IPS DF 6.9 (cell line): ENCODE measurements around the gene ADRA1B.

ENCODE experiments used
- DNase-seq: peaks from one replicate; pipeline ENCODE4 v3.0.0-alpha.2; 2013; ENCODE audit warnings: low read depth, low spot score
- H3K27ac ChIP-seq: one replicate; pipeline ENCODE4 v1.5.1; 2013; ENCODE audit warnings: low read length, control low read depth
- H3K27me3 ChIP-seq: 2 replicates; pipeline ENCODE4 v1.6.1; 2013; ENCODE audit warnings: mild to moderate bottlenecking, low read length; ENCODE audit not compliant: control insufficient read depth, insufficient read depth
- H3K36me3 ChIP-seq: 2 replicates; pipeline ENCODE4 v1.6.1; 2013; ENCODE audit warnings: low read length; ENCODE audit not compliant: control insufficient read depth, insufficient read depth
- H3K4me1 ChIP-seq: 2 replicates; pipeline ENCODE4 v1.6.1; 2013; ENCODE audit warnings: low read length; ENCODE audit not compliant: control insufficient read depth, insufficient read depth
- H3K4me3 ChIP-seq: 2 replicates; pipeline ENCODE4 v1.5.1; 2013; ENCODE audit warnings: mild to moderate bottlenecking, low read length
- H3K9me3 ChIP-seq: 2 replicates; pipeline ENCODE4 v1.6.1; 2013; ENCODE audit warnings: low read length, inconsistent platforms; ENCODE audit not compliant: control insufficient read depth, insufficient read depth
- WGBS: extraction: QIAGEN DNeasy Blood & Tissue Kit; methylation state at CpG from one replicate; pipeline ENCODE4 v1.1.7; 2013; ENCODE audit warnings: mixed read lengths, missing lambda C conversion rate; ENCODE audit not compliant: insufficient read length, insufficient coverage; 5-methylcytosine and 5-hydroxymethylcytosine counted together

ADRA1B gene

GRCh38 chr5:159886296-159886695, 30.0 kb upstream of the ADRA1B start:
- H3K27ac ChIP-seq = no peak overlapping the region
- no peaks in the 10 kb centered on the region for H3K4me1 ChIP-seq
- H3K4me3 ChIP-seq = no peak overlapping the region
- DNase-seq = no peak
- H3K36me3 ChIP-seq = no peaks in the 10 kb centered on the region
- WGBS = no CpG with 5 or more reads among the region's 1 CpG
- H3K27me3 ChIP-seq = no peaks in the 10 kb centered on the region
- H3K9me3 ChIP-seq = no peaks in the 10 kb centered on the region

- Histone ChIP-seq H3K4me3 (no peak overlapping the region), H3K4me1 (peaks cover 2% of the 10 kb centered on the region; the same call in 1 of the 2 replicates), H3K27ac (no peak overlapping the region), H3K27me3 (no peaks in the 10 kb centered on the region), H3K9me3 (no peaks in the 10 kb centered on the region), H3K36me3 (no peaks in the 10 kb centered on the region)
- no CpG with 5 or more reads among the region's 1 CpG for WGBS
- no peak for DNase-seq
Measured at GRCh38 chr5:159887050-159887449, 29.2 kb upstream of the ADRA1B start.

GRCh38 chr5:159888860-159889259, 27.4 kb upstream of the ADRA1B start:
- no peaks in the 10 kb centered on the region for H3K36me3 ChIP-seq
- H3K27ac ChIP-seq = no peak overlapping the region
- no CpG with 5 or more reads among the region's 5 CpGs for WGBS
- H3K4me3 ChIP-seq = no peak overlapping the region
- no peak for DNase-seq
- H3K4me1 ChIP-seq = peaks cover 2% of the 10 kb centered on the region; the same call in 1 of the 2 replicates
- H3K9me3 ChIP-seq = no peaks in the 10 kb centered on the region
- no peaks in the 10 kb centered on the region for H3K27me3 ChIP-seq

DNA sequence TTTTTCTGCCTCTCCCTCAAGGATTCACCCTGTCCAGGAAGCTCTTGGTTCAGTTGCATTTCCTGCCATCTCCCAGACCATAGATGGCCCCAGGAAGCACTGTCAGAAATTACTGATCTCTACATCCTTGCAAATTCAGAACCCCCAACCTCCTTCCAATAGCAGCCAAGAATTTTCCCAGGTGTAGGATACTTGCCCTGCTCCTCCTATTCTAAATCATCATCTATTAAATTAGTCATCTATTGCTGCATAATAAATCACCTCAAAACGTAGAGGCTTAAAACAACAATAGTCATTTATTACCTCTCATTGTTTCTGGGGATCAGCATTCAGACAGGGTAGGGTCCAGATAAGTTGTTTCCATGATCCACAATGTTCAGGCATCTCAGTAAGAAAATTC, 26.1 kb upstream of the ADRA1B start:
- H3K4me3 ChIP-seq = no peak overlapping the region
- no CpG with 5 or more reads among the region's 1 CpG for WGBS
- H3K27ac ChIP-seq = no peak overlapping the region
- no peaks in the 10 kb centered on the region for H3K36me3 ChIP-seq
- peaks cover 2% of the 10 kb centered on the region; the same call in 1 of the 2 replicates for H3K4me1 ChIP-seq
- H3K9me3 ChIP-seq = no peaks in the 10 kb centered on the region
- no peak for DNase-seq
- H3K27me3 ChIP-seq = no peaks in the 10 kb centered on the region

- no peak for DNase-seq
- no peak overlapping the region for H3K4me3 ChIP-seq
- WGBS = no CpG with 5 or more reads among the region's 5 CpGs
- no peaks in the 10 kb centered on the region for H3K9me3 ChIP-seq
- no peaks in the 10 kb centered on the region for H3K27me3 ChIP-seq
- peaks cover 2% of the 10 kb centered on the region; the same call in 1 of the 2 replicates for H3K4me1 ChIP-seq
- H3K36me3 ChIP-seq = no peaks in the 10 kb centered on the region
- no peak overlapping the region for H3K27ac ChIP-seq
Measured at GRCh38 chr5:159891371-159891770, 24.9 kb upstream of the ADRA1B start.

DNA sequence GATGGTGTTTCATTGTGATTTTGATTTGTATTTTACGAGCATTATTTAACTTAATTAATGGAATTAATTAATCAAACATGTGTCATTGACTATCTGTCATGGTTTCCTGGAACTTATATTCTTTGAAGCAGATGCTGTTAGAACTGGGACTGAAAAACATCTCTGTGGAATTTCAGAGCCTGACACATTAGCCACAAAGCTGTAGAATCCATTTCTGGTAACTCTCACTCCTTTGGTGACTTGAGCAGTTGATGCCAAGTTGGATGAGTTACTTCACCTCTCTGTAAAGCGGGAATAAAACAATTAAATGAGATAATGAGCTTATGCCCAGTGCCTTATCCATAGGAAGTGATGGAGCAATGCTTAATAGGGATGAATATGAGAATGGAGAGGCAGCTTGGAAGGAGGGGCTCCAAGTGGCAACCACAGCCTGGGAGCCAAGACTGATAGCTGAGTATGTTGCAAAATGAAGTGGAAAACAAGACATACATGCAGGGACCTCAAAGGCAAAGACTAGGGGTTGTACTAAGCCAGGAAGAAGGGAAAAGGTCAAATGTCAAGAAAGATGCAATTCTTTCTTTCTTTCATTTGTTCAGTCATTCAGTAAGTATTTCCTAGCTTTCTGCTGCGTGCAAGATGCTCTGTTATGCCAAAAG, 23.1 kb upstream of the ADRA1B start:
- no peaks in the 10 kb centered on the region for H3K27me3 ChIP-seq
- H3K36me3 ChIP-seq = no peaks in the 10 kb centered on the region
- H3K27ac ChIP-seq = no peak overlapping the region
- no CpG with 5 or more reads among the region's 3 CpGs for WGBS
- H3K4me3 ChIP-seq = no peak overlapping the region
- peaks cover 3% of the 10 kb centered on the region for H3K4me1 ChIP-seq
- no peak for DNase-seq
- H3K9me3 ChIP-seq = no peaks in the 10 kb centered on the region

GRCh38 chr5:159894149-159894720, 22.0 kb upstream of the ADRA1B start:
- H3K4me3 ChIP-seq = no peak overlapping the region
- H3K27ac ChIP-seq = no peak overlapping the region
- H3K36me3 ChIP-seq = no peaks in the 10 kb centered on the region
- peaks cover 3% of the 10 kb centered on the region for H3K4me1 ChIP-seq
- H3K27me3 ChIP-seq = no peaks in the 10 kb centered on the region
- no peak for DNase-seq
- no peaks in the 10 kb centered on the region for H3K9me3 ChIP-seq
- 100% methylated on average over 1 of the region's 7 CpGs for WGBS

DNA sequence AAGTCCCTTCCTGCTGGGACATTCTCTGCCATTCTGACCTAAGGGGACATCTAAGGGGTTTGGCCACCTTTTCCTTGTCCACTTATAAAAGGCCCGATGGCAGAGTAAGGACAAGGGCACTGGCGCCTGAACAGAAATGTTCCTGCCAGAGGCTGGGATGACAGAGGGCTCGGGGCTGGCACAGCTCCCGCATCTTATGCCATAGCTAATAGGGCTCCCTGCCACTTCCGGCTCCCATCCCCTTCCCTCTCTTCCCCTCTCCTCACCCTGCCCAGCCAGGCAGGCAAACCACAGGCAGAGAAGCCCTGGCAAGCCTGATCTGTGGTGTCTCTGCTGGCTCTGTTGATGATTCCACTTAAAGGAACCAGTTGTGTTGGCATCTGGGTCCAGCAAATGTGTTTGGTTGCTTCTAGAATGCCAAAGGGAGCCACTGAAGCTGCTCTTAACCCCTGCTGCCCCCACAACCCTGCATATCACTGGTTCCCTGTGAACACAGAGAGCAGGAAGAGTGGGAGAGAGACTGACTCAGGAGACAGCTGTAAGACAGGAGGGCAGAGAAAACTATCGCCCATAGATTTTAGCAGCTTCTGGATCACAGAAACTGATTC, 18.4 kb upstream of the ADRA1B start:
- H3K4me1 ChIP-seq = peaks cover 3% of the 10 kb centered on the region; the same call in 1 of the 2 replicates
- WGBS = no CpG with 5 or more reads among the region's 6 CpGs
- H3K9me3 ChIP-seq = no peaks in the 10 kb centered on the region
- H3K4me3 ChIP-seq = no peak overlapping the region
- H3K36me3 ChIP-seq = no peaks in the 10 kb centered on the region
- no peak for DNase-seq
- no peak overlapping the region for H3K27ac ChIP-seq
- no peaks in the 10 kb centered on the region for H3K27me3 ChIP-seq

- Histone ChIP-seq H3K4me3 (no peak overlapping the region), H3K9me3 (no peaks in the 10 kb centered on the region), H3K36me3 (no peaks in the 10 kb centered on the region), H3K27me3 (no peaks in the 10 kb centered on the region), H3K4me1 (peaks cover 3% of the 10 kb centered on the region; the same call in 1 of the 2 replicates), H3K27ac (no peak overlapping the region)
- no CpG with 5 or more reads among the region's 4 CpGs for WGBS
- no peak for DNase-seq
Measured at GRCh38 chr5:159899067-159900049, 16.9 kb upstream of the ADRA1B start.

GRCh38 chr5:159901308-159901707, 15.0 kb upstream of the ADRA1B start:
- no peak overlapping the region for H3K4me3 ChIP-seq
- peaks cover 3% of the 10 kb centered on the region; the same call in 1 of the 2 replicates for H3K4me1 ChIP-seq
- no CpG with 5 or more reads among the region's 1 CpG for WGBS
- no peaks in the 10 kb centered on the region for H3K36me3 ChIP-seq
- H3K27me3 ChIP-seq = no peaks in the 10 kb centered on the region
- no peaks in the 10 kb centered on the region for H3K9me3 ChIP-seq
- DNase-seq = no peak
- H3K27ac ChIP-seq = no peak overlapping the region
